ENCODE measurements around the gene CRYBA4. TPM values are rescaled to one million over a fixed set of nuclear protein-coding genes. Genes with fewer than 3 reads are reported as not detected.
"Not testable (repeated sequence)": the region's sequence is repeated elsewhere in the genome, so short reads cannot be mapped to it uniquely, and the experiment has no call there.

CRYBA4 gene
- total RNA-seq, 1 donor from 2014 or later, result not detected

DNA sequence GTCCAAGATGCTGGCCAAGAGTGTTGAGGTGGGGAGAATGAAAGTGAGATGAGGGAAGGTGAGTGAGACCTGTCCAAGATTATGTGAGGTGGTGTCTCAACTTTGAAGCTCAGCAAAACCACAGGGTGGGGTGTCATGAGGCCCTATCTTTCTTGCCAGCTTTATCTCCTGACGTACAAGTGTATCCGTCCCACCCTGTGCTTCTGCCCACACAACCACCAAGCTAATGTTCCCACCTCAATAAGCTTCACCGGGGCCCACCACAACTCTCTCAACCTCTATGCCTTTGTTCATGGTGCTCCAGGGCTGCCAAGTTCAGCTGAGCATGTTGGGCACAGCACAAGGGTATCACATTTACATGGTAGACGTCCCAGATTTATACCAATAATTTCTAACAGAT lies 24.7 kb upstream of the CRYBA4 start:
- no peak for DNase-seq (ENCODE audit: low read depth)

DNA sequence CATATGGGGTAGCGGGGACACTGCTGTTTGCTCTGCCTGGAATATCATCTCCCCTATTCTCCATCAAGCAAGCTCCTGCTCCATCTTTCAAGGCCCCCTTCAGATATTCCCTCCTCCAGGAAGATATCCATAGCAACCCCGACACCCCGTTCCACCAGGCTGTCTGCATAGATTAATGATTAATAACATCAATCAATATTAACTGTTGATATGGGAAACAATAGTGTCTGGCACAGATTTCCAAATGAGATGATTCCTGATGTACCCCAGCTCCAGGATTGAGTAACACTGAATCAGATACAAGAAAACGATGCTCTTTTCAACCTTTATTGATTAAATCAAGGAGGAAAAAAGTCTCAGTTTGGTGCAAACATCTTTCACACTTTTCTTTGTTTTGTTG lies 24.3 kb upstream of the CRYBA4 start:
- DNase-seq (ENCODE audit: low read depth), result no peak

DNA sequence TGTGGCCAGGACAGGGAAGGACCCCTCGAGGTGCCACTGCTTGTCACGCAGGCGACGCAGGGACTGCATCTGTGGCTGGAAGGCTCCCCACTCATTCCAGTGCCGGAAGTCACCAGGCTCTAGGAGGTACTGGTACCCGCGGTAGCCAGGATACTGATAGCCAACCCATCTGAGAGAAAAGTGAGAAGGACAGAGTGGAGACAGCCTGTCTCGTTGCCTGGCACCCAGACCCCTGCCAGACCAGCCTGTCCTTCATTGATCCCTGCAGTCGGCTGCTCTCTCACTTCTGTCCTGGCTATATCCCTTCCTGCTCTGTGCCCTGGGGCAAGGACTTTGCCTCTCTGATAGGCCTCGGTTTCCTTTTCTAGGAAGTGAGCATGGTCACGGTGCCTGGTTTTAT lies 22.3 kb upstream of the CRYBA4 start:
- DNase-seq (ENCODE audit: low read depth), result no peak

DNA sequence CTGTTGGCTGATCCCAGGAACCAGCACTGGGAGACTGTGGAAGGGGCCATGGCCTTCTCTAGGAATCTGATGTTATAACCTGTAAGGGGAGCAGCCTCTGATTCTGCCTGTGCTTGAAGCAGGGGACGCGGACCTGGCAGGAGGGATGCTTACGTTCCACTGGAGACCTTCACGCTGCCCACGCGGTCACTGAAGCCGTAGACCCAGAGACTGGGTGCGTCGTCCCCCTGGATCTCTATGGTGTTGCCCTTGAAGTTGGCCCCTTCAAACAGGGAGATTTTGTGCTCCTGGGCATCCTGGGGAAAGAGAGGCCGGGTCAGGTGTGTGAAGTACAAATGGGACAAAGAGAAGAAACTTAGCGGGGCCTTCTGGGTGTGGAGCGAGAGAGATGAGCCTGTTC lies 20.0 kb upstream of the CRYBA4 start:
- DNase-seq (ENCODE audit: low read depth), result no peak

DNA sequence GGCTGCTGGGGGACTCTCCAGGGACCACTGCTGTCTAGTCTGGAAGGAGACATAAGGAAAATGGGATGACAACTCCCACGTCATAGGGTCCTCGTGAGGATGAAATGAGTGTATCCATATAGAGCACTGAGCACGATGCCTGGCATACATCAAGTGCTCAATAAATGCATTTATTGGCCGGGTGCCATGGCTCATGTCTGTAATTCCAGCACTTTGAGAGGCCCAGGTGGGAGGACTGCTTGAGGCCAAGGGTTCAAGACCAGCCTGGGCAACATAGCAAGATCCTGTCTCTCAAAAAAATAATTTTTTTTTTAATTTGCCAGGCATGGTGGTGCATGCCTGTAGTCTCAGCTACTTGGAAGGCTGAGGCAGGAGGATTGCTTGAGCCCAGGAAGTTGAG lies 19.6 kb upstream of the CRYBA4 start:
- DNase-seq (ENCODE audit: low read depth), result no peak

DNA sequence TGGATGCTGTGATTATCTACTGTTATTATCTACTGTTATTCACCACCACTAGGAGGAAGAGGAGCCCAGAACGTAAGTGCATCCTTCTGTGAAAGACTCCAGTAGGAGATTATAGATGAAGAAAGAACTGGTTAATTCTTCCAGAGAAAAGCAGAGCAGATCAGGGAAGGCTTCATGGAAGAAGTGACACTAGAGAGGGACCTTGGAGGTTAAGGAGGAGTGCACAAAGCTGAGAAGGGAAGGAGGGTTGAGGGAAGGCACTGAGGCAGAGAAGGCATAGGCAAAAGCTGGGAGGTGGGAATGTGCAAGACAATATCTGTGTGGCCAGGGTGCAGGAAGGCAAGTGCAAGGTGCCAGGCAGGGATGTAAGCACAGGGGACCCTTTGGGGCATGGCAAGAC lies 17.4 kb upstream of the CRYBA4 start:
- DNase-seq (ENCODE audit: low read depth), result no peak

DNA sequence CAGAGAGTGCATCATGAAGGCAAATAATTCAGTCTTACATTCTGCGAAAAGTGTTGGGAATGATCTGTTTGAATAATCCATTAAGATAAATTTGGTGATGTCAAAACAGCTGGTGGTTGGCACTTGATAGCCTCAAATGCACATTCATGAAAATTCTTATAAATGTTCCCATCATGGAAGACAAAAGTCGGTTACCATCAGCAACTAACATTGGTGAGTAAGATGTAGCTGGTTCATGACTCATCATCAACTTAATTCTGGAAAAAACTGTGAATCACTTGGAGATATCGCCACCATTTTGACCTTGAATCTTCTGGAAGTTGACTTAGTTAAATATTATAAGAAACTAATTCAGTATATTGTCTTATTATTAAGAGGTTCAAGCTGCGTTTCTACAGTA lies 15.2 kb upstream of the CRYBA4 start:
- peak; percentile 35 for DNase-seq (ENCODE audit: low read depth)

DNA sequence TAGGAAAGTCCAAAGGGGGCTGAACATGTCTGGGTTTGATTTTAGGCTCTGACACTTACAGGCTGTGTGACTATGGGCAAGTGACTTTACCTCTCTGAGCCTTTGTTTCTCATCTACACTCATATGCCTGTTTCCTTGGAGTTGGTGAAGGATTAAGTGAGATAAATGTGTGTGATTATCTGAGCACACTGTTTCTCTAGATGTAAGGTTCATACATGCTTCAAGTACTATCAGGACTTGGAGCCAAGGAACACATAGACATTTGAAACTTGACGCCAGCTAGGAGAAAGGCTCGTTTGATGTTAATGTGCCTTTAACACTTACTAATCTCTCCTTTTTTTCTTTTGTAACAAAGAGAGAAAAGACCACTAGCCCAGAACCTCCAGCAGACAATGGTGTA lies 13.6 kb upstream of the CRYBA4 start:
- no peak for DNase-seq (ENCODE audit: low read depth)

DNA sequence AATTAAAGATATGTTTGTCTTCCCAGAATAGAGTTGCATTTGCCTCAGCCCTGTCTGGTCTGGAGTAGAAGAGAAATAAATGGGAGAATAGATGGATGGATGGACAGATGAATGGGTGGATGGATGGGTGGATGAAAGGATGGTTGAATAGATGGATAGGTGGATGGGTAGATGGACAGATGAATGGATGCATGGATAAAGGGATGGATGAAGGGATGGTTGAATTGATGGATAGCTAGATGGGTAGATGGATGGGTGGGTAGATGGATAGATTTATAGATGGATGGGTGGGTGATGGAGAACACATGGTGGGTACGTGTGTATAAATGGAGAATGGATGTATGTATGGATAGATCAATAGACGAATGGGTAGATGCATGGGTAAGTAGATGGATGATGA lies 12.5 kb upstream of the CRYBA4 start:
- no peak for DNase-seq (ENCODE audit: low read depth)

DNA sequence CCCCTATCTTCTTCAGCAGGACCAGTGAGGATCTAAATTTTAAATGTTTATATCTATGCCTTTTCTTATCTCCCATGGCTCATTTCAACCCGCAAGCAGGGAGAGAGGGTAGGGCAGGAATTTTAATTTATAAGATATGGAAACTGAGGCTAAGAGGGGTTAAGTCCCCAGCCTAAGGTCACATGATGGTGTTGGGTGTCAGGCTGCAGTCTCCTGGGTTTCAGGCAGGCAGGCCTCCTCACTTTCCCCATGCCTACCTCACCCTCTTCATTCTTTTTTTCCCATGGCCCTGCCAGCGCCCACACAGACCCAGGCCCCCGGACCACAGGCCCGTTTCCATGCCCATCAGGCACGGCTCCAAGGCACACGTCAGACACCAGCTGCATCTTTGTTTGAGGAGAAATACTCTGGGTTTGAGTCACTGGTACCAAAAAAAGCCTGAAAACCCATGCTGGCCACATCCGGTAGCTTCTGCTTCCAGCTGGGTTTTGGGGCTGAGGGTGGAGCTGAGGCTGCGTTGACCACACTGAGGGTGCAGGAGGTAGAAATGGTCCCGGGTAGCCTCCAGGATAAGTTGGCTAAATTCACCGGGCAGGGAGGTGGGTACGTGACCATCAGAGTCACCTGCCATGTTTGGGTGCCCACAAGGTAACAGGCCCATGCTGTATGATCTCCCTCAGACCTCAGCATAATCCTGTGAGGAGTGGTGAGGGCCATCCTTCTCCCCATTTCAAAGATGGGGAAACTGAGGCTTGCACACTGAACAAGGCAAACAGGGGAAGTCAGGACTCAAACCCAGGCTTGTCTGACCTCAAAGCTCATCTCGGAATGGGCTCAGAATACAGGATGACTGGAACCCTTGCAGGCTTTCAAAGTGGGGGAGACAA lies 11.4 kb upstream of the CRYBA4 start:
- DNase-seq (ENCODE audit: low read depth), result peak; percentile 6

DNA sequence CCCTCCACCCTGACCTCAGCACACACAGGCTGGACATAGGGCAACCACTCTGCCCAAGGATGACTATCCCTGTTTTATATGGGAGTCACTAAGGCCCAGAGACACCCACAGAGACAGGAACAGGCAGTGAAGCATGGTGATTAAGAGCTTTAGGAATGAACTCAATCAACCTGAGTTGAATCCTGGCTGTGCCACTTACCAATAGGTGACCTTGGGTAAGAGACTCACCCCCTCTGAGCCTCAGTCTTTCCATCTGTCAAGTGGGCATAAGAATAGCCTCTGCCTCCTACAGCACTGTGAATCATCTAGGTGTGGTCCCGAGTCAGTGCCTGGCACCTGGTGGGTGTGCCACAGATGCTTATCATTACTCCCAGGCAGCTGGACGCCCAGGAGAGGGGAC lies 10.8 kb upstream of the CRYBA4 start:
- no peak for DNase-seq (ENCODE audit: low read depth)

DNA sequence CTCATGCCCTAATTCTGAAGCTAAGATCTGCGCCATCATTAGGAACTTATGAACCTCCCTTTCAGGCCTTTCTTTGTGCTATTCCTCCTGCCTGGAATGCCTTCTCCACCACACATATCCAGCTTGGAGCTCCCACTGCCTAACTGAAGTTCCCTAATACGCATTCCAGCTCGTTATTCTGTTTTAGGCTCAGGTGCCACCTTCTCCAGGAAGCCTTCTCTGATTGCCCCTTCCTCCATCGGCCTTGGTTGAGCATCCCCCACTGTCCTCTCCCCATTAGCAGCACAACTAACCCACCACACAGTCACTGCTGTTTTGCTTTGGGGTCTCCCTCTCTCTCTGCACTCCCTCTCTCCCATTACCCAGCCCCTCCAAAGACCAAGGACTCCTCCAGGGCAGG lies 9.1 kb upstream of the CRYBA4 start:
- DNase-seq (ENCODE audit: low read depth), result no peak

DNA sequence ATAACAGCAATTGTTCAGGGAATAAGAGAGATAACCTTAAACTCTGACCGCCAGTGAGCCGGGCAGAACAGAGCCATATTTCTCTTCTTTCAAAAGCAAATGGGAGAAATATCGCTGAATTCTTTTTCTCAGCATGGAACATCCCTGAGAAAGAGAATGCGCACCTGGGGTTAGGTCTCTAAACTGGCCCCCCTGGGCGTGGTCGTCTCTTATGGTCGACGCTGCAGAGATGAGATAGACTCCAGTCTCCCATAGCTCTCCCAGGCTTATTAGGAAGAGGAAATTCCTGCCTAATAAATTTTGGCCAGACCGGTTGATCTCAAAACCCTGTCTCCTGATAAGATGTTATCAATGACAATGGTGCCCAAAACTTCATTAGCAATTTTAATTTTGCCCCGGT lies 8.0 kb upstream of the CRYBA4 start:
- not testable (repeated sequence) for DNase-seq (ENCODE audit: low read depth)

DNA sequence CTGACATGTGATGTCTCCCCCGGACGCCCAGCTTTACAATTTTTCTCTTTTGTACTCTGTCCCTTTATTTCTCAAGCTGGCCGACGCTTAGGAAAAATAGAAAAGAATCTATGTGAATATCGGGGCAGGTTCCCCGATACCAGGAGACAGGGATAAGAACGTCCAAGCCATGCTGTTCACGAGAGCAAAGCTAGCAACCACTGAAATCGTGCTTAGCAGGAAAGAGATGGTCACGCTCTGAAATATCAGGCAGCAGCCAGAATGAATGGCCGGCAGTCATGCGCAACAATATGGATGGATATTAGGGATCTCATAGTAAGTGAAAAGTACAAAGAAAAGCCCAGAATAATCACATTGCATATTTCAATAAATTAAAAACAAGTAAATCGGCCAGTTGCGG lies 7.4 kb upstream of the CRYBA4 start:
- no peak for DNase-seq (ENCODE audit: low read depth)

DNA sequence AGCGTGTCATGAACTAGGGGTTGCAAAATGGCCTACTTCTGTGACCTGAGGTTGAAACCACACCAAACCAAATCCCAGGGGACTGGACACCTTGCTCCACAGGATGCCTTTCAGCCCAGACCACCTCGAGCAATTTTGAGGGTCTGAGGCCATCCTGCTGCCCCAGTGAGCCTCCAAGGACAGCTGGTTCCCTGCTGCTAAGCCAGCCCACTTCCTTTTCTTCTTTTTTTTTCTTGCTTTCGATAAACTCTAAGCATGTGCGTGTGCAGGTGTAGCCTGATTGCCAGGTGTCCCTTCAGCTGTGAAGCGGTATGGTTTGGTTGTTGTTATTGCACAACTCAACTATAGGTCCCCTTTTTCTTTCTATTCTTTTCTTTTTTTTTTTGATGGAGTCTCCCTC lies 6.6 kb upstream of the CRYBA4 start:
- DNase-seq (ENCODE audit: low read depth), result no peak

DNA sequence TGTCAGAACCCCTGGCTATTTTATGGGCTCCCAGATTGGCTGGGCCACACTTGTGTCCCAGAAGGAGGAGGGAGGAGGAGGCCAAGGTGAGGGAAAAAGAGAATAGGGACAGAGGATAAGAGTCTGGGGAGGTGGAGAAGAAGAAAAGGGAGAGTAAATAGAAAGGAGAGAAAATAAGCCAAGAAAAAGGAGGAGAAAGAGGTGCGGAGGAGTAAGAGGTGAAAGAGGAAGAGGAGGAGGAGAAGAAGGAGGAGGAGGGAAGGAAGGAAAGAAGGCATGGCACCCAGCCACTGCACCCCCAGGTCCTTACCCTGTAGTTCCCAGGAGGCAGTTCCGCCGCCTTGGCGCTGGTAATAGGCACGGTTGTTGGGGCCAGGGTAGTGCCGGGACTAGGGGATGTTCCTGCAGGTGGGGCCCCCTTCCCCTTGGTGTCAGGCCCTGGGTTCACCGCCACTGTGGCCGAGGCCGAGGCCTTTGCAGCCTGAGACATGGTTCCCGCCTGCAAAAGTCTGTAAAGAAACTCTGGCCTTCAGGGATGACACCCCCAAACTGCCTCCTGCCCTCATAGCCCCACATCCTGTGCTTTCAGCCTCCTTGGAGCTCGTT lies 5.8 kb upstream of the CRYBA4 start:
- DNase-seq (ENCODE audit: low read depth), result no peak

DNA sequence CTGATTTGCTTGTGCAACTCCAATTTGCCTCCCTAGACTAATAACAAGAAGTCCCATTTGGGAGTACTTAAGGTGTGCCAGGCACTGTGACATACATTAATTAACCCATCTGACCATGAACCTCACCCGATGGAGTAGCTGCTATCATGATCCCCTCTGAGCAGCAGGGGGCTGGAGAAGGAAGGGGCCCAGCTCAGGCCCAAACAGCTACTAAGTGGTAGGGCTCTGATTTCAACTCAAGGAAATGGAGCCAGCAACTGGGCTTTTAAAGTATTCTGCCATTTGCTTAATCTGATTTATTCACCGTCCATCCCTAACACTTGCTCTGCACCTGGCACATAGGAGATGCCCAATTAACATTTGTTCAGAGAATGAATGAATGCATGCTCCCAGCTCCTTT lies 5.1 kb upstream of the CRYBA4 start:
- DNase-seq (ENCODE audit: low read depth), result no peak

DNA sequence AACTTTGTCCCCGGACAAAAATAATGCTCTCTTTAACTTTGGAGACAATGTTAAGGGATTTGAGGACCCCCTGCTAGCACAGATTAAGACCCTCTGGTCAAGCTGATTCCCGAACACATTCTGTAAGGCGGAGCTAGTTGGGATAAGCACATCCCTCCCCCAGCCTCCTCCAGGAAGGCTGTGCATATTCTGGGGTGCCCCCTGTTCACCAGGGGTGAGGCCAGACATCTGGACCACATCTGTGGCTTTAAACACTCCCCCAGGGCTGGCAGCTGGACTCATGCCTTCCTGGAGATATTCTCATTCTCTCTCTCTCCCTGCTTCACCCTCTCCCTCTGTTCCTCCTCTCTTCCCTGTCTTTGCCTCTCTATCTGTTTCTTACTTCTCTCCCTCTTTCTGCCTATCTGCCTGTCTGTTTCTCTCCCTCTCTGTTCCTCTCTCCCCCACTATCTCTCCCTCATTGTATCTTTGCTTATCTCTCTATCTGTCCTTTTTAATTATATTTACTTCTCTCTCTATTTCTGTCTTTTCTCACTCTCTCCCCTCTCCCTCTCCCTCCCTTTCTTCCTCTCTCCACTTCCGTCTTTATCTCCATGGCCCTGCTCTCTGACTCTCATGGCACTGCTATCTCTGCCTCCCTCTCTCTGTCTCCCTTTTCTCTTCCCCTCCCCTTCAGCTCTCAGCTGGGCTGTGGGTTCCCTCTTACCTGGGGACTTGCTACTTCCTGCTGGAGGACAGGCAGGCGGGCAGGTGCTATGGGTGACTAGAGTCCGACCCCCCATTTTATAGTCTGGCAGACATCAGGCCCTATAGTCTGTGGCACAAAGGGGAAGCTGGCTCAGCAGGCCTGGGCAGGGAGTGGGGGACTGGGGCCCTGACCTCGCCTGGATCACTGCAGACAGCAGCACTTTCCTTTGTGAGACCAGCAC lies 4.2 kb upstream of the CRYBA4 start, which contains the start of gene CRYBB1:
Gene CRYBB1 (minus strand): TSS at position 757 of the 929 bp plus-strand sequence. CDS start 1,708 bp downstream, outside the sequence.
- no peak for DNase-seq (ENCODE audit: low read depth)

DNA sequence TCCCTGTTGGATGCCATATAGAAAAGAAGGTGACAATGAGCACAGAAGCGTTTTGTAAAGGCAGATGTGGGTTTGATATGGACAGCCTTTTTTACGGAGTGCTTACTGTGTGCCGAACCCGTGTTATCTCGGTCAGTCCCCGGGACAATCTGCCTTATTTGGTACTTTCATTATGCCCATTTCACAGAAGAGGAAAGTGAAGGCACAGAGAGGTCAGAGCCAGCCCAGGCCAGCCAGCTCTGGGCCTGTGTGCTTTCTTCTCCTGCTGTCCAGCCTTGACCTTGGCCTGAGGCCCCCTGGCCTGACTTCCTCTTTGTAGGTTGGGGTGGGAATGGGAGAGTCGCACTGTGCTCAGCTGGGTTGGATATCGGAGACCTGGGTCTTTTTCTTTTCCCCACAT lies 3.3 kb upstream of the CRYBA4 start:
- no peak for DNase-seq (ENCODE audit: low read depth)

DNA sequence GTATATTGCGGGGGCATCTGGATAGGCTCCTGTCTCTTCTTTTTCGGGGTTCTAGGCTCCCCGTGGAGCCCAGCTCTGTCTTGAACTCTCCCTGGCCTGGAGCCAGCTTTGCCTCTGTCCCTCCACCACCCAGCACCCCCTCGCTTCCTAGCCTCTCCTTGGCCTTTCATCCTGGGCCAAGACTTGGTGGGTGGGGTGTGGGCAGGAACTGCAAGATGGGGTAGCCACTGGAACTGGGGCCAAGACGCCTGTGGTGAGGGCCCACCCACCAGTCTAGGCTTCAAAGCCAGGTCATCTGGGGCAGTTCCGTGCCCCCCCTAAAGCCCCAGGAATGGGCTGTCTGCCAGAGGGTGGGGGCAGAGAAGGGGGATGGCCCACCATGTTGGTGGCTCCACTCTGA lies 2.3 kb upstream of the CRYBA4 start:
- no peak for DNase-seq (ENCODE audit: low read depth)

DNA sequence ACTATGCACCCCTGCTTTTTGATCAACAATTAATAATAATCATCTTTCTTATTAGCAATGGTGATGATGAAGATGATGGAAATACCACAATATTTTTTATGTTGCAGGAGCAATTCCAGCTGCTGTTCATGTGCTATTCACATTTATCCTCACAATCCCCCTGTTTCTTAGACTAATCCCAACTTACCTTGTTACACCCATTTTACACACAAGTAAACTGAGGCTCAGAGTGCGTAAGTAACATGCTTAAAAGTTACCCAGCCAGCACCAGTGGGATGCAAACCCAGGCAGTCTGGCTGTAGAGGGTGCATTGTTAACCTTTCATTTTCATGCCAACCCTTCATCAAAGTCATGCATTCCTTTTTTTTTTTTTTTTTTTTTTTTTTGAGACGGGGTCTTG lies 1.6 kb upstream of the CRYBA4 start:
- no peak for DNase-seq (ENCODE audit: low read depth)

DNA sequence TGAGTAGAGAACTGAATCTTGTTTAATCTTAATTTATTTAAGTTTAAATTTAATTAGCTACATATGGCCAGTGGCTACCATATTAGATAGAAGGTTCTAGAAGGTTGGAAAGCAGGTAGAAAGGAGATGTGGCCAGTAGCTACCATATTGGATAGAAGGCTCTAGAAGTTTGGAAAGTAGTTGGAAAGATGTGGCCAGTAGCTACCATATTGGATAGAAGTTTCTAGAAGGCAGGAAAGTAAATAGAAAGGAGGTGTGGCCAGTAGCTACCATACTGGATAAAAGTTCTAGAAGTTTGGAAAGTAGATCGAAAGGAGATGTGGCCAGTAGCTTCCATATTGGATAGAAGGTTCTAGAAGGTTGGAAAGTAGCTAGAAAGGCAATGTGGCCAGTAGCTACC lies 2.2 kb downstream of the CRYBA4 start:
- no peak for DNase-seq (ENCODE audit: low read depth)
